Keratinocyte (primary cell): ENCODE results near the gene ZNF593OS.

Experiments
- EZH2 ChIP-seq: IDR thresholded peaks from one replicate; pipeline ENCODE4 v1.6.1; 2012; ENCODE audit warnings: inconsistent platforms, mild to moderate bottlenecking, low read length, moderate library complexity
- TF ChIP-seq, protein P1 (sequence below), 3 experiments: IDR thresholded peaks in 1 of 3; conservative IDR thresholded peaks in 1 of 3; optimal IDR thresholded peaks in 1 of 3; 2 replicates in 2 of 3; 3 replicates in 1 of 3; pipeline versions ENCODE3 to v1.5.1; 2011; ENCODE audit warnings: low read length in 3 of 3, mild to moderate bottlenecking in 3 of 3, moderate library complexity in 2 of 3, control low read depth in 1 of 3, inconsistent platforms in 1 of 3; ENCODE audit not compliant: insufficient read depth in 2 of 3; ENCODE audit errors: extremely low read depth in 1 of 3

GRCh38 chr1:26182383-26182696, 10.7 kb upstream of the ZNF593OS start:
- TF ChIP-seq, protein P1, sequence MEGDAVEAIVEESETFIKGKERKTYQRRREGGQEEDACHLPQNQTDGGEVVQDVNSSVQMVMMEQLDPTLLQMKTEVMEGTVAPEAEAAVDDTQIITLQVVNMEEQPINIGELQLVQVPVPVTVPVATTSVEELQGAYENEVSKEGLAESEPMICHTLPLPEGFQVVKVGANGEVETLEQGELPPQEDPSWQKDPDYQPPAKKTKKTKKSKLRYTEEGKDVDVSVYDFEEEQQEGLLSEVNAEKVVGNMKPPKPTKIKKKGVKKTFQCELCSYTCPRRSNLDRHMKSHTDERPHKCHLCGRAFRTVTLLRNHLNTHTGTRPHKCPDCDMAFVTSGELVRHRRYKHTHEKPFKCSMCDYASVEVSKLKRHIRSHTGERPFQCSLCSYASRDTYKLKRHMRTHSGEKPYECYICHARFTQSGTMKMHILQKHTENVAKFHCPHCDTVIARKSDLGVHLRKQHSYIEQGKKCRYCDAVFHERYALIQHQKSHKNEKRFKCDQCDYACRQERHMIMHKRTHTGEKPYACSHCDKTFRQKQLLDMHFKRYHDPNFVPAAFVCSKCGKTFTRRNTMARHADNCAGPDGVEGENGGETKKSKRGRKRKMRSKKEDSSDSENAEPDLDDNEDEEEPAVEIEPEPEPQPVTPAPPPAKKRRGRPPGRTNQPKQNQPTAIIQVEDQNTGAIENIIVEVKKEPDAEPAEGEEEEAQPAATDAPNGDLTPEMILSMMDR (optimal IDR thresholded peaks at IDR 0.05 in 1 of 3, IDR thresholded peaks at IDR 0.05 in 1 of 3, conservative IDR thresholded peaks at IDR 0.05 in 1 of 3; ENCODE audit: extremely low read depth in 1 of 3, insufficient read depth in 2 of 3, low read length in 3 of 3), result no peak
- TF ChIP-seq EZH2, result no peak
